Hematopoietic multipotent progenitor cell treated with erythropoietin and hydrocortisone succinate and interleukin-3 and kit ligand, for 15 days (in vitro differentiated cells): Measurements from ENCODE around the gene PIGX.

Experiments
- DNase-seq: peaks from one replicate; pipeline ENCODE4 v3.0.0-alpha.2; 2015; ENCODE audit warnings: low spot score

Gene PIGX

DNA sequence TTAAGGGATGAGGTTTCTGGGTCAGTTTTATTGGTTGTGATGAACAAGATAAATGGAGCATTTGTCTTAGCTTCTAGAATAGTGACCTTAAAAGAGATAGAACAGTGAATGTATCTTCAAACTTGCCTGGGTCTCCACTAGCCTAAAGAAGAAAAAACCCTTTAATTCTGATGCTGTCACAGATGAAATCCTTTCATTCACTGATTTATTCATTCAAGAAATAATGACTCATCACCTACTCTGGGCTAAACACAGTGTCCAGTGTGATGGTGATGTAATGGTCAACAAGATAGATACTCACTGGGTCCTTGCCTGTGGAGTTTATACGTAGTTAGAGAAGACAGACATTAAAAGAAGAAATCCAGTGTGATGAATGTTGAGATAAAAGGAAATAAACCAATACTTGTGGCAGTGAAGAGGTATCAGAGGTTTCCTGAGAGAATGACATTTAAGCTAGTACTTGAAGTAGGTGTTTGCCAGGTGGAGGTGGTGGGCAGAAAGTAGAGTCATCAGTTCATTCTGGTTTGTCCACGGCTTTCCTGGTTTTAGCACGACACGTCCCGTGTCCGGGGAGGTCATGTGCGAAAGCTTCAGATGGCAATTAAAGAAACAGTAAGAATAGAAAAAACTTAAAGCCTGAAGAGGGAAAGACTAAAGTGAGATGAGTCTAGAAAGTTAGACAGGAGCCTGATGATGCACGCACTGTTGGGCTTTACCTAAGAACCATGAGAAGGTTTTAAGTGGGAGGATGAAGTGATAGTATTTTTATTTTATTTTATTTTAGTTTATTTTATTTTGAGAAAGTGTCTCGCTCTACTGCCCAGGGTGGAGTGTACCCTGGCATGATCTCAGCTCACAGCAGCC, 45.9 kb downstream of the PIGX start:
- no peak for DNase-seq

DNA sequence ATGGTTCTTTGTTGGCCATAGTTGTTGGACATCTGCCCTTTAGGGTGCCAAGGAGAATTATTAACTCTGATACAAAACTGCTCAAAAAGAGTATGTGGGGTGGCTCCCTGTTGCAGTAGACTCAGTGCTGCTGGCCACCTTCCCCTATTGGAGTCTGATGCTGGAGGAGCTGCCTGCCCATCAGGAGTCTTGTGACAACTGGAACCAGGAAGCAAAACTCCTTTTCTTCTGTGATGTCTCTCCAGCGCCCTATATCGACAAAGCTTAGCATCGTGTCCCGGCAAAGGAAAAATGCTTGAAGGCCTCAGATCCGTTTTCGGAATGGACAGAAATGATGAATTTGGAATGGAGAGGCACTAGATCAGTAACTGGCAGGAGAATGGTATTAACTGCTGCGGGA, 51.0 kb downstream of the PIGX start:
- DNase-seq = no peak

GRCh38 chr3:196765454-196765853, 53.3 kb downstream of the PIGX start:
- DNase-seq = no peak

DNA sequence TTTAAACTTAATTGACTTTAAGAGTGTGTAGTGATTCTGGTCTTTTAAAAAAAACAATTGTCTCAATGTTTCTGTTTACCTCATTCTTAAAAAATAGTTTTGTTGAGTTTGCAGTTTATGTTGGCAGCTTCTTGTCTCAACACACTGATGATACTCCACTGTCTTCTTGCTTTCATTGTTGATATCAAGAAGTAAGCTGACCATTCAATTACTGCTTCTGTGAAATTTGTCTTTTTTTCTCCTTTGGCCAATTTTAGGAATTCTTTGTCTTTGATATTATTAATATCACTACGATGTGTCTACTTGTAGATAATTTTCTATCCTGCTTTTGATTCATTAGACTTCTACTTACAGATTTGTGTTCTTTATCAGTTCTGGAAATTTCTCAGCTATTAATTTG, 58.9 kb downstream of the PIGX start:
- no peak for DNase-seq

DNA sequence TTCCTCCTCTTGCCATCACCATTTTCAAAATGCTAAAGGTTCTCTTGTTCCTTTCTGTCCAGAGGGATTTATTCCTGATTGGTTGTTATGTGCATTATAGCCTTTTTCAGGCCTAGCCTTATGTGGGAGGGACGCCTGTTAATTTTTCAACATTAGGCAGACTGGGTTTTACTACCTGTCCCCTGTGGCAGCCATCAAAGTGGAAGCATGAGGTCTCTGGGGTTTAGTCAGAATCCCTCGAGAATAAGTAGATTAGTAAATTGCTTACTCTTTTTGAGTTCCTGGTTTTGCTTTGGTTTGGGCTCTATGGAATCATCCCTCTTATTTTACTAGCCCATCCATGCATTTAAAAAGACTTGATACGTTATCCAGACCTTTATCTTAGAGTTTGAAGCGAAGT, 59.9 kb downstream of the PIGX start:
- no peak for DNase-seq

- DNase-seq = no peak
These were observed 60.7 kb downstream of the PIGX start for GRCh38 chr3:196772897-196773296.

DNA sequence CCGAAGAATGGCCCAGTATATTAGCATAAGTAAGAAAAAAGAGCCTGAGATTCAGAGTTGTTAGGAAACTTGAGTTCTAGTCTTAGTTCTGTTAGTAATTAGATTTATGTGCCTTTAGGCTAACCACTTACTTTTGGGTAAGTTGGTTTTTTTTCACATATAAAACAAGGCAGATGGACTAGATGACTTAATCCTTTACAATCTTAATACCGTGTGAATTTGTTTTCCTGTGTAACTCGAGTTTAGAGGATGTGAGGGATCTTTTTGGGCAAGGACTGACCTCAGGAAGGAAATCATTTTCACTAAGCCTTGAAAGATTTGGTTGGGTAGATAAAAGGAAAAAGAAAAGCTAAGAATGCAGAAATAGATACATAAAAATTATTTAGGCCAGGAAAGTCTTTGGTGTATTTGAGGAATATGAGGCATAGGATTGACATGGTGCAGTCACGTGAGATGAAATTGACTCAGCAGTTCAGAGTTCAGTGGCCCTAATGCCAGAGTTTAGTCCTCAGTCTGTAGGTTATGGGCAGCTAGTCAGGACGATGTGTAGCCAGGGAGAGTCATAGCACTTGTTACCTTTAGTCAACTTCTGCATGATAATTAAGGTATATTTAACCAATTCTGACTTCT, 62.1 kb downstream of the PIGX start:
- DNase-seq = no peak

DNA sequence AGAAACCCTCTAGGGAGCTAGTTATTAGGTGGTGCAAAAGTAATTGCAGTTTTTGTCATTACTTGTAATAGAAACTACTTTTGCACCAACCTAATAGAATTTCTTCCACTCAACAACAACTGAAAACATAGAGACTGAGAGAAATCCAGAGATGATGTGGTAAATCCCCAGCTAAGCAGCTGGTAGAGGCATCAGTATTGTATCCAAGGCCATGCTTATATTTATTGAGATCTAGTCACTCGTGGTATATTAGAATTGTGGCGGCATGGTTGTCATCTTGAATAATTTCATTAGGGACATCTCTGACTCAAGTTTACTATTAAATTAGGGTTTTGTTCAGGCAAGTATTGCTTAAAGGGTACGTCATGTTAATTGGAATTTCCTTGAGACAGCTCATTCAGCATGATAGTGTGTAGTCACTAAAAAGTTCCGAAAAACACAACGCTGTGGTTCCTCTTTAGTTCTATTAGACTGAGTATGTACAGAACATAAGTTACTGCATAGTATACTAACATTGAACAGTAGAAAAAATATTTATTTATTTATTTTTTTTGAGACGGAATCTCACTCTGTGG, 62.8 kb downstream of the PIGX start:
- no peak for DNase-seq

GRCh38 chr3:196775938-196776337, 63.8 kb downstream of the PIGX start:
- no peak for DNase-seq

DNA sequence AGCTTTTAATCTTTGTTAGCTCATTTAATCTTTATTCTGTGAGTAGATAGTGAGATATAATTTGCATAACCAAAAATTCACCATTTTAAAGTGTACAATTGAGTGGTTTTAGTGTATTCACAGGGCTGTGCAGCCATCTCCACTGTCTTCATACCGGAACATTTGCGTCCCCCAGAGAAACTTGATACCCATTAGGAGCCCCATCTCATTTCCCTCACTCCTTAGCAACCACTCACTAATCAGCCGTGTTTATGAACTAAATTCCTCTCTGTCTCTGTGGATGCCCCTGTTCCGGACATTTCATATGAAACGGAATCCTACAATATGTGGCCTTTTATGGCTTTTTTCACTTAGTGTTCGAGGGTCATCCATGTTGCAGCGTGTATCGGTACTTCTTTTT, 65.7 kb downstream of the PIGX start:
- DNase-seq = no peak

DNA sequence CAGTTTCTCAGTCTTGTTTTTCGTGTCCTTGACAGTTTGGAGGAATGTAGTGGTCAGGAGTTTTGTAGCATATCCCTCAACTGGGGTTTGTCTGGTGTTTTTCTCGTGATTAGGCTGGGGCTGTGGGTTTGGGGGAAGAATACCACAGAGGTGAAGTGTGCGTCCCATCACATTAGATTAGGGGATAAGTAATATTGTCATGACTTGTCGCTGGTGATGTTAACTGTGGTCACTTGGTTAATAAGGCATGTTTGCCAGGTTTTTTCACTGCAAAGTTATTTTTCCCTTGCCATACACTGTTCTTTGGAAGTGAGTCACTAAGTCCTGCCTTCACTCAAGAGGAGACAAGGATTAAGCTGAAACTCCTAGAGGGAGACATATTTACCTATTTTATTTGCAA, 66.6 kb downstream of the PIGX start:
- no peak for DNase-seq

DNA sequence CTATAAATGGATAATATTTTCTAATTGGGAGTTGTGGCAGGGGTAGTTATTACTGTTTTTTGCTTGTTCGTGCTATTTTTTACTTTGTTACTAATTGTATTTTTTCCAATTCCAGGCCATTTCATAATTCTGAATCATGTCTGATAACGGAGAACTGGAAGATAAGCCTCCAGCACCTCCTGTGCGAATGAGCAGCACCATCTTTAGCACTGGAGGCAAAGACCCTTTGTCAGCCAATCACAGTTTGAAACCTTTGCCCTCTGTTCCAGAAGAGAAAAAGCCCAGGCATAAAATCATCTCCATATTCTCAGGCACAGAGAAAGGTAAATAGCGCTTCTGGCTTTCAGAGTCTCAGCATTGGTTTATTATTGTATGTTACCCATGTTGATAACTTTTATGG, 70.3 kb downstream of the PIGX start:
- no peak for DNase-seq
